Activated T-cell treated with anti-CD3 and anti-CD28 coated beads for 4 hours (primary cell): ENCODE results near the gene KCNJ15.
A peak's percentile ranks its signal among the peaks of the same experiment; 100 is the strongest.
"Not testable (repeated sequence)": the region's sequence is repeated elsewhere in the genome, so short reads cannot be mapped to it uniquely, and the experiment has no call there.

Experiments
- DNase-seq: peaks from one replicate; pipeline ENCODE4 v3.0.0-alpha.2; 2020

Gene KCNJ15

GRCh38 chr21:38244885-38245869 lies 11.6 kb upstream of the KCNJ15 start:
- peak; percentile 43 for DNase-seq

- no peak for DNase-seq
Measured at GRCh38 chr21:38246511-38246910, 10.3 kb upstream of the KCNJ15 start.

- not testable (repeated sequence) for DNase-seq
Measured at GRCh38 chr21:38247054-38247453, 9.7 kb upstream of the KCNJ15 start.

DNA sequence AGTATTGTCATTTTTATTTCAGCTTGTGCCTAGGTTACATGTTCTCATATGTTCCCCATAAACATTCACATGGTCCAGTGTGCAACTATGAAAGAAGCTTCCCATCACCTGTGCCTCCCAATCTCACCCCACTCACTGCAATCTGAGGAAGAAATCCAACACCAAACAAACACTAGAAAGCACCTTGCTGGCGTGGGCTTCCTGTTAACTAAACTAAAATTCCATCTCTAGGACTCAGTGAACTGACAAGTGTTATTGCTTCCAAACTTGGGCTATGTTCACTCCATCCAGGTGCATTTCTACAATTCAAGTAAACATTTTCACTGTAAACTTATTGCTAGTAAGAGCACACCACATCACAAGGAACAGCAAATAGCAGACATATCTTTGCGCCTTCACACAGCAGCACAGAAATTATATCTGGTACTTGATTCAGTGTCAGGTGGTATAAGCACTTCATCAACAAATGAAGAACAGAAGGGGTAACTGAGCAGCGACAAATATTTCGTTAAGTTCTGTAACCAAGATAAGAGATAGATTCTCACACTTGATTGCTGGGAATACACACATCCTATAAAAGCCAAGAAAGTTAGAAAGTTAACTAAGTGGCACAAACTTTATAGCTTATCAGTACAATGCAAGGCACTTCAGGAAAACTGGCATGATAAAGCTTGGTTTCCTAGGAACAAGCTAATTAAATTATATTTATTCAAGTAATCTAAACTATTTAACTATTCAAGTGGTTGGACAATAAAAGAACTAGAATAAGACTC lies 8.9 kb upstream of the KCNJ15 start:
- DNase-seq: no peak

DNA sequence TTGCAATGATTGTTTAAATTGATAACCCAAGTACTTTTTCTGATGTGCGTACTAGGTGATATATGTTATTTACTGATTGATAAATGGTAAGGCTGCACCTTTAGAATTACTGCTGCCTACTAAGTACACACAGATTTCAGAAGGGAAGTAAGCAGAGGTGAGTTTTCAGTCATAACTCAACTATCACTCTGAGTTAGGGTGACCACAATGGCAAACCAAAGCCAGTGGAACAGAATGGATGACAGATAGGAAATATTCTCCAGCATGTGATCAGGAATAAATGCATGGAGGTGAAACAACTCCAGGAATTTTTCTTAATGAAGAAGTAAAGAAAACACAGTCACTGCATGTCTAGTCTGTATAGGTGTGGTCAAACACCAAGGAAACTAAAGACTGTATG lies 7.5 kb upstream of the KCNJ15 start:
- no peak for DNase-seq

DNA sequence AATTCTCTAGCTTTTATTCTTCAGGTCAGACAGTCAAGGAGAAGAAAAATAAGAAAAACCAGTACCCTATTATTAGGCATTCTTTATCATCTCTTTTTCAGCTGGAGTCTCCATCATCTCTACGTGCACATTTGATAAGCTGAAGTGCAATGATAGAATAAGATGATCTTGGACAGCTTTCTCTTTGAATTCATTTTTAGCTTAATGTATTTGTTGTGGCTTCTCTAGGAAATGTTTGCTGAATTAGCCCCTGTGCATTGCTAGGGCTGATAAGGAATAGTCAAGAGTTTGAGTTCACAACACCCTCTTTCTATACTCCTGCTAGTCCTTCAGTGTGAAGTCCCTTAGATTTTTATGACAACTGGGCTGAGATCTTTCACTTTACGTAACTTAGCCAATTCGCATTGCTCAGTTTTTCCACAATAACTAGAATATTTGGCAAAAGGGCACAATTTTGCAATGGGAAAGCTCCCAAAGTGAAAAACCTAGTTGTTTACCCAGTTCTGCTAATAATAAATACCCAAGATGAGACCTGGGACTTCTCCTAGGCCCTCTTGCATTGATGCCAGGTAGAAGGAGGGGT lies 7.0 kb upstream of the KCNJ15 start:
- no peak for DNase-seq

DNA sequence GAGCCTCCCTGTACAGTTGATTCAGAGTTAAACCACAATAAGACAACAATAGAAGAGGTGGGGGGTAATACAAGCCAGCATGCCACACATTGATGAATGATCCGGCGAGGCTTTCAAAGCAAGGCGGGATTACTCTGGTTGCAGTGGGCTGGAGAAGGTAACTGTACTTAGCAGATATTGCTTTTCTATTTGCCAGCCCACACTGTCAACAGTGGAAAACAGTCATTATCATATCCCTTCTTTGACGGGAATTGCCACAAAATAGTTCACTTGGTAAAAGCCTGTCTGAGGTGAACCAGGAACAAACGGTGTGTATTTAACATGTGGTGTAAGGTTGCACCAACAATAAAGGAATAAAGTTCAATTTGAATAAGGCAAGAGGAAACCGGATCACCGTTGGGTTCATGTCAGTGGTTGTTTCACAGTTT lies 5.8 kb upstream of the KCNJ15 start:
- no peak for DNase-seq

DNA sequence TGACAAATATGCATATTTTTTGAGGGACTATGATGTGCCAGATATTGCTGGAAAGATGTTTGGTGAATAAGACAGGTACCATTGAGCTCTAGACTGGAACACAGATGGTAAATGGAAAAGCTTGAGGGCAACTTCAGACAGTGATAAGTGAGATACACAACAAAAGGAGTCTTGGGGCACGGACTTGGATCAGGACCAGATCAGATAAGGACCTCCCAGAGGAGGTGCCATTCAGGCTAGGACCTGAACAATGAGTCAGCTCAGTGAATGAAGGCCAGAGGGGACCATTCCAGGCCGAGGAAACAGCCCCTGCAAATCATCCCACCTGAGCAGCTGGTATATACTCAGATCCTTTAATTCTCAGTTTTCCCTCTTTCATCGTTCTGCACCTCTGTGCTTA lies 1.8 kb upstream of the KCNJ15 start:
- DNase-seq: no peak

DNA sequence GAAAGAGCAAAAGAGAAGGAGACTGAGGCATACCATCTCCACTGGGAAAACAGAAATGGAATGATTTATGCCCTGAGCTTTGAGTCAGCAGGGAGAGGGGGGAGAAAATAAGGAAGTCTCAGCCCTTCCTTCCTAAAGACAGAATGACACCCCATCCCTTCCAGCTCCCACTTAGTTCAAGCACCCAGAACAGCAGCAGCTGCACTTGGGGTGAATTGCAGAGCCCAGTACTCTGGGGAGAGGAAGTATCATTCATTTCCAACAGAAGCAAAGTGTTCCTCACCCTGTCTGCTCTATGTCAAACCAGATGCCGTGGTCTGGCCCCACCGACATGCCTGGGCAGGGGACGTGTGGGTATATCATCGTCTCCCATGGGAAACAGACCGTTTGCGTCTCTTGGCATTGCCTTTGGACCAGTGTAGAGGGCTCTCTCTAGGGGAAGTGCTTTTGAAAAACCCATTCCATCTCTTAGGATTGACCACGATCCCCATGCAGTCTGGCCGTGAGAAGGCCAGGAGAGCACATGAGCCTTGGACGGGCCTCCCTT lies 1.1 kb upstream of the KCNJ15 start:
- DNase-seq: no peak

DNA sequence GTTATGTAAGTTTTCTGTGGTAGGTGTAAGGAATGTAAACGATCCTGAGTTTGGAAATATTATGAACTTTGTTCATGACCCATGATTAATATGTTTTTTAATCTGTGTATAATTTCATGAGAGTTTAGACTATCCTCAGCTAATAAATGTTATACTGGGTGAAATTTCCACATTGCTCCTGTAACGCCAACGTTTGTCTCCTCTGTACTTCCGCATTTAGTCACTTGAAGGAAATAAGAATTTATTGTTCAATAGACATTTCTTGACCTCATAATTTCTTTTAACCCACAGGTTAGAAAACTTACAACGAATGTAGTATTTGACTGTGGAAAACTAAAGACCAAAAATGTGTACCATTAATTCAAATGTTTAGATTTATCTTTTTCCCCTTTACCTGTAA lies 876 bp downstream of the KCNJ15 start:
- no peak for DNase-seq

DNA sequence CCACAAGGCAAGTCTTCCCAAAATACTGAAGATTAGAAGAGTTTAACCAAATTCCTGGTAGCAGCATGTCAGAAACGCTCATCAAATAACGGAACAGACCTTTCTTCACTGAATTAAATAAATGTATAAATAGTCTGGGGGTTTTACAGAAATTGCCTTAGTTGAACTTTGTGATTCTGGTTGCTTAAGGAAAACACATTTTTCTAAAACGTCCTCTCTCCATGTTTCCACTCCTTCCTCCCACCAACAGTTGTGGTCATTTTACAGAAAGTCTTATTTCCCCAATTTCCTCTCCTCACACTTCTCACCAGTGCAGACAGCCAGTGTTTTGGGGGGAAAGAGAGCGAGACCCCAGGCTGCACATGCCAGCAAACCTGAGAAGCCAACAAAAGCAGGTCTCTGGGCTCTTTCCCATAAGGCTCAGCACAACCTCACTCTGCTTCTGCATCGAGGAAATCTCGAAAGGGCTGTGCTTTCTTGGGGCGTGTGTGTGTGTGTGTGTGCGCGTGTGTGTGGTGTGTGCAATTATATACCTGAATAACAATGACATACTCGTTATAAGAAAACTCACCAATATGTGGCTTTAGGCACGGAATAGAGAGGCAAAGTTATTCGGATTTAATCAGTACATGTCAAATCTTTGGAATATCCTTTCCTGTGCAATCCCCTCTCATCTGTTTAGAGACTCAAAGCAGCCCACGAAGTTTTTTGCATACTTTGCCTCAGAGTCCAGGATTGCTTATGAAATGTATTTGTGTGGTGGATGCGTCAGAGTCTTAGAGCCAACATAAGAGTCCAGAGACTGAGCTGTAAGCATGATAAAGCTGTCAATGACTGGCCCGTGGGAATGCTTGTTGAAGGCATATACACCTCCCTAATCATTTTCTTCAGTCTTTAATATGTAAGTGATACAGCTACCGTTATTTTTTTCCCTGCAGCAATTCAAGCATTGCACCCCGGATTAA lies 2.0 kb downstream of the KCNJ15 start:
- DNase-seq: no peak

GRCh38 chr21:38259665-38260064 lies 2.9 kb downstream of the KCNJ15 start:
- DNase-seq: no peak

- DNase-seq: no peak
Measured at GRCh38 chr21:38260426-38260825, 3.6 kb downstream of the KCNJ15 start.

DNA sequence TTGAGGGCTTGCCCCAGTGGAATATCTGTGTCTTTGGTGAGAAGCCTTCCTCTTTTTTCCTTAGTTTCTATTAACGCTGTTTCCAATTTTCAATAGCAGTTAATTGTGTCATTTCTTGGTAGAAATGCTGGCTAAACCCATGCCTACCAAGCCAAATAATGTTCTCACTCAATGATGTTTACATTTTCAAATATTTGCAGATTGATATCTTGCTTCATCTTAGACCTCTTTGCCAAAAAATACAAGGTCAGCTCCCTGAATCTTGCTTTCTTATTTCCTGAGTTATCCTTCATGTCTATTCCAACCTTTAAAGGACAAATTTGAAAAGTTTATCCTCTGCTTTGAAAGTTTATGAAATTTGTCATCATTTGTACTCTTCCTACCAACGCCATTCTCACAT lies 5.1 kb downstream of the KCNJ15 start:
- no peak for DNase-seq

- DNase-seq: no peak
Measured at GRCh38 chr21:38263493-38263892, 6.7 kb downstream of the KCNJ15 start.

DNA sequence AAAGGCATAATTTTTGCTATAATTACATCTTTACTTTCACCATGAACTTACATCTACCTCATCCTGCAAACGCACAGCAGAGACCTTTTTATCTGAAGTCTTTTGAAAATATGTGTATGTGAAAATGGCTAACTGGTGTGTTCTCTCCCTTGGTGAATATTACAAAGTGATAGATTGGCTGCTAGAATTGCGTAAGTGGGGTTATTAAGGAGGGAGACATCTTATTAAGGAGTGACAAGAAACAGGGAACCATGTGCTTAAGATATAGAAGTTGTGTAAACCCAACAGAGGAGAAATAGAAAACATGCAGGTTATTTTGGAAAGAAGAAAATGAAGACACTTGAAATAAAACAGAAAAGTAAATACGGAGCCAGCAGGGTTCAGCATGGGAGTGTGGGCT lies 7.8 kb downstream of the KCNJ15 start:
- DNase-seq: no peak

DNA sequence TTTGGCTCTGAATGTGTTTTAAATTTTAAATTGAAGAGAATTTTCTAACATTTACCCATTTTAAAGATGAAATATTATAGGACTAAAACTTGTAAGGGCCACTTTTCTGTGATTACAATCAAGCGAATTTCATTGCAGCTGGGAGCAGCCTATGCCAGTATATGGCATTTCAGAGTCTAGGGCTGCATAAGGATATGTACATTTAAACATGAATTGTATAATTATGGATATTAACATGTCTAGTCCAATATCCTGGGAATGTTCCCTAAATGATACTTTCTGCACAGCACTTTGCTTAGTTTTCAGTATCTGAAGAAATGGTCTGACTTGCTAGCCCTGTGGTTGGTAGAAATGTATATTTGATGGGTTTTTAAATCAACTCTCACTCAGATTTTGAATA lies 8.4 kb downstream of the KCNJ15 start:
- no peak for DNase-seq

DNA sequence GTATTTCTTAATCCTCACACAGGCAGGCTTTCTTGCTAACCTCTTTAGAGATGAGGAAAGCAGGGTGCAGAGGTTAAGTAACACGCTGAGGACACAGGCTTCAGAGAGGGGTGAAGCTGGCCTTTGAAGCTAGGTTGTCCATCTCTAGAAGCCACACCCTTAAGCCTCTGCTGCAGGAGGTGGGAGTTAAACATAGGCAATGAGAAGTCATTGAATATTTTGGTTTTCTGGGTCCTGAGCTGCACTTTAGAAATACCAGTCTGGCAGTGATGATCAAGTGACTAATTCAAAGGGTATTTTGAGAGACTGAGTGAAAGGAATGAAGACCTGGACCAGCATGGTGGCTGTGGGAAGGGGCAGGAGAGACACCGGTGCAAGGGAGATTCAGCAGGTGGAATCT lies 9.9 kb downstream of the KCNJ15 start:
- DNase-seq: no peak

GRCh38 chr21:38267136-38267755 lies 10.5 kb downstream of the KCNJ15 start:
- no peak for DNase-seq

- no peak for DNase-seq
Measured at GRCh38 chr21:38267991-38268863, 11.4 kb downstream of the KCNJ15 start.
